ENCODE measurements around the gene PGLYRP3. TPM values are rescaled to one million over a fixed set of nuclear protein-coding genes. Genes with fewer than 3 reads are reported as not detected.

PGLYRP3 gene
- total and polyA plus RNA-seq, 2 of the 13 experiments (the other 11 are each of a cell fraction or from before 2014, with no cell fraction given) = not detected

- Histone ChIP-seq H3K79me2 (ENCODE audit: insufficient read depth, low read length) (no peaks in the 10 kb centered on the region), H3K4me1 (ENCODE audit: insufficient read depth, low read length) (no peaks in the 10 kb centered on the region), H3K4me3 (replicated peaks in 1 of 3; ENCODE audit: insufficient read depth in 1 of 3, low read depth in 2 of 3, low read length in 3 of 3) (no peak overlapping the region), H2AFZ (ENCODE audit: low read length) (no peak overlapping the region), H3K27ac (ENCODE audit: extremely low read length, insufficient read depth, low read length) (no peak overlapping the region), H3K4me2 (ENCODE audit: low read depth, low read length) (no peak overlapping the region), H4K20me1 (ENCODE audit: insufficient read depth, low read length) (no peaks in the 10 kb centered on the region), H3K9ac (ENCODE audit: insufficient read depth, low read depth, low read length) (no peak overlapping the region), H3K36me3 (replicated peaks in 1 of 2; ENCODE audit: control insufficient read depth in 1 of 2, insufficient read depth in 2 of 2, low read length in 2 of 2) (no peaks in the 10 kb centered on the region), H3K9me3 (ENCODE audit: low read length) (no peaks in the 10 kb centered on the region), H3K27me3 (ENCODE audit: control insufficient read depth in 1 of 2, insufficient read depth in 2 of 2, low read length in 2 of 2) (peaks cover 0 to 1% of the 10 kb centered on the region in 2 experiments; a peak in 2 of 5 replicates)
- WGBS (ENCODE audit: low lambda C conversion rate) = 66% methylated on average over 10 of the region's 10 CpGs
- DNase-seq (ENCODE audit: low spot score) = no peak
- in situ Hi-C loops (cut with HindIII; ENCODE audit: extremely low pct_ligation_motif_present, low pct_unique_long_range_greater_than_20kb) (no loop called here), intact Hi-C loops (cut with micrococcal nuclease; ENCODE audit: unreplicated experiment) (no loop called here)
- no peak for ATAC-seq
- CTCF ChIA-PET (ENCODE audit: low intra/inter-chr PET ratio, low total read pairs) = no interaction called here
- TF ChIP-seq CENPX (CRISPR knock-in tag; IDR thresholded peaks at IDR 0.05) = no peak
- no peak for TF ChIP-seq ZNF772 (CRISPR knock-in tag; IDR thresholded peaks at IDR 0.05)
- no peak for TF ChIP-seq SIN3A (IDR thresholded peaks at IDR 0.05; ENCODE audit: borderline replicate concordance, low read depth, low read length)
- TF ChIP-seq RNF2 (conservative IDR thresholded peaks at IDR 0.05; ENCODE audit: low read depth) = no peak
- TF ChIP-seq CBX5 (CRISPR knock-in tag; IDR thresholded peaks at IDR 0.05; ENCODE audit: borderline replicate concordance) = no peak
- no peak for TF ChIP-seq ATM (IDR thresholded peaks at IDR 0.05; ENCODE audit: borderline replicate concordance)
- TF ChIP-seq AGO2 (optimal IDR thresholded peaks at IDR 0.05; ENCODE audit: low read depth, low read length) = no peak
- POLR2A ChIA-PET = no interaction called here
- no TSS peak for BruUV-seq (replicated peaks)
- no peak for FAIRE-seq
Measured at GRCh38 chr1:153340356-153340755, 27.6 kb upstream of the PGLYRP3 start.

DNA sequence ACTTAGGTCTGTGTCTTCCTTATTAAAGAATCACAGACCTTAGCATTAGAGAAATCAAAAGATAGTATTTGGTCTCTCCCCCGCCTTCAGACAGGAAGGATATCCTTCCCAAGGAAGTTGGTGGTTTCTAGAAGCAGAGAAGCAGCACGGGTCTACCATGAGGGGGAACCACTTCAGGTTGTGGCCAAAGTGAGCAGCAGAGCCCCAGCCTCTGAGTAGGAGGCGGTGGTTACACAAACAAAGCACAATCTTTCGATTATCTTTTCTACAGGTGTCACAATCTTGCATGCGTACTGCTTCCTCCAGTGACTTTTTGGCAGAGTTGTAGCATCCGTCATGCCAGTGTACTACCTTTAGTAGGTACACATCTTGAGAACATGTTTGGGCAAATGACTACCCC is 27.1 kb upstream of the PGLYRP3 start:
- ATAC-seq (no peak), DNase-seq (ENCODE audit: low spot score) (no peak), FAIRE-seq (no peak)
- Histone ChIP-seq H3K4me1 (ENCODE audit: insufficient read depth, low read length) (no peaks in the 10 kb centered on the region), H4K20me1 (ENCODE audit: insufficient read depth, low read length) (no peaks in the 10 kb centered on the region), H3K9ac (ENCODE audit: insufficient read depth, low read depth, low read length) (no peak overlapping the region), H3K79me2 (ENCODE audit: insufficient read depth, low read length) (no peaks in the 10 kb centered on the region), H2AFZ (ENCODE audit: low read length) (no peak overlapping the region), H3K4me3 (replicated peaks in 1 of 3; ENCODE audit: insufficient read depth in 1 of 3, low read depth in 2 of 3, low read length in 3 of 3) (no peak overlapping the region), H3K36me3 (replicated peaks in 1 of 2; ENCODE audit: control insufficient read depth in 1 of 2, insufficient read depth in 2 of 2, low read length in 2 of 2) (no peaks in the 10 kb centered on the region), H3K27ac (ENCODE audit: extremely low read length, insufficient read depth, low read length) (no peak overlapping the region), H3K4me2 (ENCODE audit: low read depth, low read length) (no peak overlapping the region), H3K9me3 (ENCODE audit: low read length) (no peaks in the 10 kb centered on the region), H3K27me3 (ENCODE audit: control insufficient read depth in 1 of 2, insufficient read depth in 2 of 2, low read length in 2 of 2) (peaks cover 0 to 1% of the 10 kb centered on the region in 2 experiments; a peak in 2 of 5 replicates)
- no peak for TF ChIP-seq SAP130 (CRISPR knock-in tag; IDR thresholded peaks at IDR 0.05; ENCODE audit: low read depth)
- TF ChIP-seq, protein P1, sequence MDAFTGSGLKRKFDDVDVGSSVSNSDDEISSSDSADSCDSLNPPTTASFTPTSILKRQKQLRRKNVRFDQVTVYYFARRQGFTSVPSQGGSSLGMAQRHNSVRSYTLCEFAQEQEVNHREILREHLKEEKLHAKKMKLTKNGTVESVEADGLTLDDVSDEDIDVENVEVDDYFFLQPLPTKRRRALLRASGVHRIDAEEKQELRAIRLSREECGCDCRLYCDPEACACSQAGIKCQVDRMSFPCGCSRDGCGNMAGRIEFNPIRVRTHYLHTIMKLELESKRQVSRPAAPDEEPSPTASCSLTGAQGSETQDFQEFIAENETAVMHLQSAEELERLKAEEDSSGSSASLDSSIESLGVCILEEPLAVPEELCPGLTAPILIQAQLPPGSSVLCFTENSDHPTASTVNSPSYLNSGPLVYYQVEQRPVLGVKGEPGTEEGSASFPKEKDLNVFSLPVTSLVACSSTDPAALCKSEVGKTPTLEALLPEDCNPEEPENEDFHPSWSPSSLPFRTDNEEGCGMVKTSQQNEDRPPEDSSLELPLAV (CRISPR knock-in tag; conservative IDR thresholded peaks at IDR 0.05; ENCODE audit: low read depth) = no peak
- ChIA-PET POLR2A (no interaction called here), CTCF (ENCODE audit: low intra/inter-chr PET ratio, low total read pairs) (no interaction called here)
- in situ Hi-C loops (cut with HindIII; ENCODE audit: extremely low pct_ligation_motif_present, low pct_unique_long_range_greater_than_20kb) = no loop called here
- intact Hi-C loops (cut with micrococcal nuclease; ENCODE audit: unreplicated experiment) = loop anchor here (10.0 kb wide), 1 partner anchor 55 kb away; the partner anchor contains the start of gene S100A8
- WGBS (ENCODE audit: low lambda C conversion rate) = 44% methylated on average over 6 of the region's 6 CpGs
- BruUV-seq (replicated peaks) = no TSS peak
